NOMO-1 (cell line): ENCODE results near the gene ACTR3.
"Not testable (repeated sequence)": the region's sequence is repeated elsewhere in the genome, so short reads cannot be mapped to it uniquely, and the experiment has no call there.

Source experiments
- DNase-seq, 2 experiments: peaks; one replicate each; lab custom pipeline; 2025; ENCODE audit not compliant: unreplicated experiment in 2 of 2; lab: John Stamatoyannopoulos, UW

The ACTR3 gene

DNA sequence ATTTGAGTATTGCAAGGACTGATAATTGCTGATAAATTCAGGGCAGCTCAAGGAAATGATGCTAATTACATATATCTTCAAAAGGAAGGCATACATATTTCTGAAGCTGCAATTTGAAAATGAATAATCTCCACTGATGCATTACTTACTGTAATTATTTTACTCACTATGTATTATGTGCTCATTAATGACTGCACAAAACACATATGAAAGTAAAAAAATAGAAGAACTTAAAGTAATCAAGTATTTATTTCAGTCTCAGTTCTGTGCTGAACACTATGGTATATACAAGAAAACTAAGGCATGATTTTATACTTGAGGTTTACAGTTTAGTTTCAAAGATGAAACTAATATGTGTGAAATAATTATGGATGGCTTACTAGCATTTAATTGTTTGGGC, 9.3 kb downstream of the ACTR3 start:
- no peak for DNase-seq

DNA sequence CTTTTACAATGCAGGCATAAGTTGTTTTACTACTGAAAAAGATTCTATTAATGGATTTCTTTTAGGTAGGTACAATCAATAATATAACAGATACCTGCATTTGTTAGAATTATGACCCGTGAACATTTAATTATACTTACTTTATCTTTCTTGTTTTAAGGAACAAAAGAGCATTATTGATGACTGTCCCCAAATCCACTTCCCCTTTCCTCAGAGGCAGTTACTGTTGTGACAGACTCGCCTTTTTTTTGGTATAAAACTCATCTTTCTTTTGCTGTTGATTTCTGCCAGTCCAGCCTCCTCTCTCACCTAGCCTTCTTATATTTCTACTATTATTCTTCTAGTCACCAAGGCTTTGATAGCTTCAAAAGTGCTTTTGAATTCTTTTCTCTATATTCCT, 12.1 kb downstream of the ACTR3 start:
- DNase-seq: peak; percentile 79 to 90

- no peak for DNase-seq
Measured at GRCh38 chr2:113905886-113906285, 16.0 kb downstream of the ACTR3 start.

- no peak for DNase-seq
Measured at GRCh38 chr2:113906647-113907046, 16.8 kb downstream of the ACTR3 start.

DNA sequence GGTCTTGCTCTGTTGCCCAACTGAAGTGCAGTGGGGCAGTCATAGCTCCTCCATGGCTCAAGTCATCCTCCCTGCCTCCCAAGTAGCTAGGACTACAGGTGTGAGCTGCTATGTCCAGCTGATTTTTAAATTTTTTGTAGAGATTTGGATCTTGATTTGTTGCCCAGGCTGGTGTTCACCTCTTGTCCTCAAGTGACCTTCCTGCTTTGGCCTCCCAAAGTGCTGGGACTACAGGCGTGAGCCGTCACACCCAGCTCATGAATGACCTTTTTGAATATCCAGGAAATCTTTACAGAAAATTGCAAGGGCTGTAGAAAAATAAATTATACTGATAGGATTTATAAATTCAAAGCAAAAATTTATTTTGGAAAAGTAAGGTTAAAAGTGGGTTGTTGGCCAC, 17.4 kb downstream of the ACTR3 start:
- no peak for DNase-seq

GRCh38 chr2:113910110-113910717, 20.3 kb downstream of the ACTR3 start:
- no peak for DNase-seq

DNA sequence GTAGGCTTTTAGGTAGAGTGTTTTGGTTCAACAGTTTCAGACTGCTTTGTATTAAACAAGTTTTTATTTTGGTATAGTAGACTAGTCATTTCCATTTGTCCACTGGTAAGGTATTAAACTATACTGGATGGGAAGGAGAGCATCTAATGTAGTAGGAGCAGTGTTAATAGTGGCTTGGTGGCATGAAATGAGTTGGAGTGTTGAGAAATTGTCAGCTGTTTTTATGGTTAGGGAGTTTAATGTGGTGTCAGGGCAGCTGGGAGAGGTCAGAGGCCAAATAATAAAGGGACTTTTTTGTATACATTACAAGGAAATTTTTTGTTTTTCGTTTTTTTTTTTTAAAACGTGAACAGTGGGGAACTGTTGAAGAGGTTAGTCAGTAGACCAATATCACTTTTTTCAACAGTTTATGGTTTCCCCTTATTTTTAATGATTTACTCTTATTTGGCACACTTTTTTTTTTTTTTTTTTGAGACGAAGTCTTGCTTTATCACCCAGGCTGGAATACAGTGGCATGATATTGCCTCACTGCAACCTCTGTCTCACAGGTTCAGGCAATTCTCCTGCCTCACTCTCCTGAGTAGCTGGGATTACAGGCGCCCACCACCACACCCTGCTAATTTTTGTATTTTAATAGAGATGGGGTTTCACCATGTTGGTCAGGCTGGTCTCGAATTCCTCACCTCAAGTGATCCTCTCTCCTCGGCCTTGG, 21.2 kb downstream of the ACTR3 start:
- no peak for DNase-seq

GRCh38 chr2:113915082-113915819, 25.4 kb downstream of the ACTR3 start:
- no peak for DNase-seq

DNA sequence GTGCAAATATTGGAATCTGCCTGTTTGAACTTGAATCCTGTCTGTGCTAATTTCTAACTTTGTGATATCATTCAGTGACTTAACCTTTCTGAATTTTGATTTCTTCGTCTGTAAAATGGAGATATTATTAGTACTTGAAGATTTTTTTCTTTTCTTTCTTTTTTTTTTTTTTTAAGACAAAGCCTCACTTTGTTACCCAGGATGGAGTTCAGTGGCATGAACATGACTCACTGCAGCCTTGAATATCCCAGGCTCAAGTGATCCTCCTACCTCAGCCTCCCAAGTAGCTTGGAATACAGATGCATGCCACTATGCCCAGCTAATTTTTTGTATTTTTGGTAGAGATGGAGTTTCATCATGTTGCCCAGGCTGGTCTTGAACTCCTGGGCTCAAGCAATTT, 28.3 kb downstream of the ACTR3 start:
- no peak for DNase-seq

- DNase-seq: no peak
Measured at GRCh38 chr2:113920996-113921395, 31.1 kb downstream of the ACTR3 start.

DNA sequence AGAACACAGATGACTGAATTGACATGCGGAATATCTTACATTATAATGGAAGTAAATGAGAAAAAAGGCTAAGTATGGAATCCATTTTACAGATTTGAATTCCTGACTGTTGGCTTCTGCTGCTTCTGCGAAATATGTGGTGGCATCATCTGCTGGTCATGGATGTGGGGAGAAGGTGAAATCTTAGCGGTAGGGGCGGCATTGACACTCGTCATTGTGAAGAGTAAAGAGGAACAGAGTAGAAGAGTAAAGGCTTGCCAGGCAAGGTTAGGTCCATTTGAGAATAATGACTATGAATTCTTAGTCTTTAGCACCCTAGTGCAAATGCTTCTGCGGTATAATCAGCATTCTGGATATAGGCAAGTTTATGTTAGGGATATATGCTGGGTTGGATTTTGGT, 32.4 kb downstream of the ACTR3 start:
- DNase-seq: no peak

DNA sequence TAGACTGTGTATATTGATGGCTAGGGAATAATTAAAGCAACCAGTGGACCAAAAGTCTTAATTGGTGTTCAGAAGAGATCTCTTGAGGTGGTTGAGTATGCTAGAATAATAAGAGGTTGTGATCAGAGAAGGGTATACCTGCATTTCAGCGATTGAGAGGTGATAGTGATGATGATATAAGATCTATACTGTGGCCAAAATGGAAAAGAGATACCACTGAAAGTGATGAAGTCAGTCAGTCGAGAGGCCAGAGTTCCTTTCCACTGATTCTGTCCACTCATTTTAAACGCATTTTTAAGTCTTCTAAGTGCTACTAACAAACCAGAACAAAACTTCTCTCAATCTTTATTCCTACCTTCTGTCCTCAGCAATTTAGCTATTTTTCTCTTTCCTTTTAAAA, 32.9 kb downstream of the ACTR3 start:
- no peak for DNase-seq

DNA sequence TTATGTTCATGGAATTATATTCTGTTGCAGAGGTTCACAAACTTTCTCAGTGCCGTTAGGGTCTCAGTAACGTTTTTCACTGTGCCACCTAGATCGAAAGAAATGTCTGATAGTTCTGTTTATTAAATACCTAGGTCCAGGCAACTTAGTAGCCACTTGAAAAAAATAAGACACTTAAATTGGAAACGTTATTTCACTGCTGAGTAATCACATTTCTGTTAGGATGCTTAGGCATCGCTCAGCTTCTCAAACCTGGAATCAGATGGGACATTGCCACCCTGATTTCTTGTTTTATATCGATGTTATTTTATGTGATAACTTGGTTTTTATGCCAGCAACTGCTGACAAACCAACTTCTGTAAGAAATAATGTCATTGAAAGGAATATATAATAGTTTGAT, 36.0 kb downstream of the ACTR3 start:
- no peak for DNase-seq

DNA sequence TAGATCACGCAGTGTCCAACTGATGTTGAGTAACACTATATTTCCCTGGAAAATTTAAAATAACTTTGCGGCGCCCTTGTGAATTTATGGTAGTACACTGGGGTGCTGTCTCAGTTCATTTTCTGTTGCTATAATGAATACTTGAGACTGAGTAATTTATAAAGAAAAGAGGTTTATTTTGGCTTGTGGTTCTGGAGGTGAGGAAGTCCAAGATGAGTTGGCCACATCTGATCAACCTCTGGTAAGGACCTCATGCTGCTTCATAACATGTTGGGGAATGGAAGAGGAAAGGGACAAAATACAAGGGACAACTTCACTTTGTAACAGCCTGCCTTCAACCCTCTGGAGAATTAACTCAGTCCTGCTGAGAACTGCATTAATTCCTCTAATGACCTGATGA, 36.4 kb downstream of the ACTR3 start:
- no peak for DNase-seq

- no peak for DNase-seq
Measured at GRCh38 chr2:113930448-113930847, 40.6 kb downstream of the ACTR3 start.

DNA sequence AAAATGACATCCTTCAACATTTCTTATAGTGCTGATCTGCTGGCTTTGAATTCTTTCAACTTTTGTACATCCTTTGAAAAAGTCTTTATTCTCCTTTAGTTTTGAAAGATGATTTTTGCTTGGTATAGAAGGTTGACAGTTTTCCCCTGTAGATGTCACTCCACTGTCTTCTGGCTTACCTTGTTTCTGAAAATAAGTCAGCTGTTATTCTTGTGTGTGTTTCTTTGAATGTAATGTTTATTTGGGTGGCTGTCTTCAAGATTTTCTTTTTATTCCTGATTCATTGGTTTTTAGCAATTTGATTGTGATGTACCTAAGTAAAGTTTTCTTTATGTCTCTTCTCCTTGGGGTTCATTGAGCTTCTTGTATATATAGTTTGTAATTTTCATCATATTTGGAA, 47.6 kb downstream of the ACTR3 start:
- no peak for DNase-seq

DNA sequence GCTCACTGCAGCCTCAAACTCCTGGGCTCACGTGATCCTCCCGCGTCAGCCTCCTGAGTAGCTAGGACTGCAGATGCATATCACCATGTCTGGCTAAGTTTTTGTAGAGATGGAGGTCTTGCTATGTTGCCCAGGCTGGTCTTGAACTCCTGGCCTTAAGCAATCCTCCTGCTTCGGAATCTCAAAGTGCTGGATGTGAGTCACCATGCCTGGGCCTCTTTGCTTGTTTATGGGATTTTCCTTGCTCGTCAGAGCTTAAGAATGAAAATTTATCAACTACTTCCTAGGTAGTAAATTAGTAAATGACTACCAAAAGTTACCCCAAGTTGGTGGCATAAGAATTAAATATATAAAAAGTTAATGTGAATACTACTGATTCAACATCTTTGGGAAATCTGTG, 51.0 kb downstream of the ACTR3 start:
- DNase-seq: no peak

DNA sequence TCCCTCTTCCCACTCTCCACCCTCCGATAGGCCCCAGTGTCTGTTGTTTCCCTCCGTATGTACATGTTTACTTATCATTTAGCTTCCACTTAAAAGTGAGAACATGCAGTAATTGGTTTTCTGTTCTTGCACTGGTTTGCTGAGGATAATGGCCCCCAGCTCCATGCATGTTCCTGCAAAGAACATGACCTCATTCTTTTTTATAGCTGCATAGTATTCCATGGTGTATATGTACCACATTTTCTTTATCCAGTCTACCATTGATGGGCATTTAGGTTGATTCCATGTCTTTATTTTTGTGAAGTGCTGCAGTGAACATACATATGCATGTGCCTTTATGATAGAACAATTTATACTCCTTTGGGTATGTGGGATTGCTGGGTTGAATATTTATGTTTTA, 55.9 kb downstream of the ACTR3 start:
- DNase-seq: not testable (repeated sequence)

GRCh38 chr2:113950906-113951305, 61.0 kb downstream of the ACTR3 start:
- not testable (repeated sequence) for DNase-seq

GRCh38 chr2:113961000-113961399, 71.1 kb downstream of the ACTR3 start:
- no peak for DNase-seq

GRCh38 chr2:113962692-113963480, 73.0 kb downstream of the ACTR3 start:
- DNase-seq: no peak
